GM23338 (cell line): ENCODE data around the gene CAMSAP2. TPM values are rescaled to one million over a fixed set of nuclear protein-coding genes. Genes with fewer than 3 reads are reported as not detected.

Experiments
- ATAC-seq: fragments of 200-7000 bp; cut with Tn5 transposase; 3 replicates; pipeline ENCODE4 v1.9.1; 2020
- DNase-seq: peaks from one replicate; pipeline ENCODE4 v3.0.0-alpha.2; 2015; ENCODE audit warnings: low spot score
- H2AFZ ChIP-seq: fragments of 200-600 bp; sonication (generic); 2 replicates; pipeline ENCODE4 v1.8.0; 2016; ENCODE audit warnings: antibody characterized with exemption, mild to moderate bottlenecking, moderate library complexity
- H3F3A ChIP-seq: fragments of 200-600 bp; sonication (generic); replicated peaks from 2 replicates; pipeline ENCODE4 v1.8.0; 2017; ENCODE audit warnings: antibody characterized with exemption, mixed run types, low read depth
- H3K27ac ChIP-seq: fragments of 200-600 bp; sonication (generic); 2 replicates; pipeline ENCODE4 v1.6.1; 2016; ENCODE audit warnings: low read depth
- H3K27me3 ChIP-seq: fragments of 200-600 bp; sonication (generic); 2 replicates; pipeline ENCODE4 v1.8.0; 2016; ENCODE audit warnings: mild to moderate bottlenecking, mixed run types, moderate library complexity; ENCODE audit not compliant: insufficient read depth
- H3K36me3 ChIP-seq: fragments of 200-600 bp; sonication (generic); 2 replicates; pipeline ENCODE4 v1.8.0; 2016; ENCODE audit warnings: mild to moderate bottlenecking; ENCODE audit not compliant: insufficient read depth
- H3K4me1 ChIP-seq: fragments of 200-600 bp; sonication (generic); 2 replicates; pipeline ENCODE4 v1.8.0; 2016; ENCODE audit warnings: mild to moderate bottlenecking, moderate library complexity; ENCODE audit not compliant: insufficient read depth
- H3K4me2 ChIP-seq: fragments of 200-600 bp; sonication (generic); 2 replicates; pipeline ENCODE4 v1.7.1; 2017; ENCODE audit warnings: mixed run types
- H3K4me3 ChIP-seq: fragments of 200-600 bp; sonication (generic); 2 replicates; pipeline ENCODE4 v1.6.1; 2016; ENCODE audit warnings: mixed run types
- H3K79me2 ChIP-seq: fragments of 200-600 bp; sonication (generic); replicated peaks from 2 replicates; pipeline ENCODE4 v1.8.0; 2017; ENCODE audit warnings: mild to moderate bottlenecking; ENCODE audit not compliant: insufficient read depth
- H3K9me2 ChIP-seq: fragments of 200-600 bp; sonication (generic); 2 replicates; pipeline ENCODE4 v1.8.0; 2017; ENCODE audit not compliant: insufficient read depth
- H4K20me1 ChIP-seq: fragments of 200-600 bp; sonication (generic); replicated peaks from 2 replicates; pipeline ENCODE4 v1.8.0; 2017; ENCODE audit warnings: mild to moderate bottlenecking; ENCODE audit not compliant: insufficient read depth
- H3K27ac Mint-ChIP-seq: 2 replicates; pipeline ENCODE4 v1.8.0; 2020; ENCODE audit warnings: inconsistent platforms, mild to moderate bottlenecking, moderate library complexity, mixed read lengths
- H3K27me3 Mint-ChIP-seq: 3 replicates; pipeline ENCODE4 v1.8.0; 2022; ENCODE audit warnings: low read depth, mild to moderate bottlenecking, moderate library complexity, mixed read lengths, inconsistent platforms; ENCODE audit not compliant: insufficient read depth, poor library complexity
- H3K36me3 Mint-ChIP-seq: 3 replicates; pipeline ENCODE4 v1.8.0; 2021; ENCODE audit warnings: low read depth, mild to moderate bottlenecking, inconsistent platforms, moderate library complexity, mixed read lengths
- H3K4me1 Mint-ChIP-seq: 3 replicates; pipeline ENCODE4 v1.8.0; 2020; ENCODE audit warnings: mild to moderate bottlenecking, inconsistent platforms, mixed read lengths
- H3K4me3 Mint-ChIP-seq: 3 replicates; pipeline ENCODE4 v1.8.0; 2021; ENCODE audit warnings: moderate library complexity, mild to moderate bottlenecking, inconsistent platforms, mixed read lengths
- H3K9me3 Mint-ChIP-seq: 3 replicates; pipeline ENCODE4 v1.8.0; 2020; ENCODE audit warnings: moderate library complexity, mild to moderate bottlenecking, inconsistent platforms, mixed read lengths
- CREB1 ChIP-seq: fragments of 250-450 bp; sonication (Bioruptor Pico); IDR thresholded peaks from 2 replicates; pipeline ENCODE4 v1.5.0; 2020; ENCODE audit warnings: low read depth, mild to moderate bottlenecking, moderate library complexity
- EZH2 ChIP-seq: fragments of 200-600 bp; sonication (generic); IDR thresholded peaks from one replicate; pipeline ENCODE4 v1.8.0; 2017; ENCODE audit warnings: antibody characterized with exemption, mild to moderate bottlenecking, low read depth; ENCODE audit not compliant: unreplicated experiment
- EZH2phosphoT487 ChIP-seq: fragments of 200-600 bp; sonication (generic); IDR thresholded peaks from one replicate; pipeline ENCODE4 v1.8.1; 2018; ENCODE audit warnings: antibody characterized with exemption; ENCODE audit not compliant: unreplicated experiment
- JUNB ChIP-seq: IDR thresholded peaks from one replicate; pipeline ENCODE4 v1.6.1; 2016; ENCODE audit warnings: antibody characterized with exemption; ENCODE audit not compliant: unreplicated experiment
- NANOG ChIP-seq: IDR thresholded peaks from 2 replicates; pipeline ENCODE4 v1.6.1; 2016; ENCODE audit warnings: antibody characterized with exemption, borderline replicate concordance
- POLR2AphosphoS5 ChIP-seq: IDR thresholded peaks from 2 replicates; pipeline ENCODE4 v1.6.1; 2016; ENCODE audit warnings: antibody characterized with exemption, low read depth
- STAT1 ChIP-seq: IDR thresholded peaks from one replicate; pipeline ENCODE4 v1.6.1; 2016; ENCODE audit warnings: antibody characterized with exemption; ENCODE audit not compliant: unreplicated experiment
- ZNF114 ChIP-seq: fragments of 250-450 bp; sonication (Bioruptor Pico); IDR thresholded peaks from 2 replicates; pipeline ENCODE4 v1.5.0; 2020; ENCODE audit warnings: mild to moderate bottlenecking, moderate library complexity
- ZNF331 ChIP-seq: fragments of 250-450 bp; sonication (Bioruptor Pico); IDR thresholded peaks from 2 replicates; pipeline ENCODE4 v1.5.0; 2020; ENCODE audit warnings: low read depth, mild to moderate bottlenecking, moderate library complexity
- polyA plus RNA-seq: library from polyadenylated mRNA; unstranded; fragments of >200 nt; fragmentation: Nextera tagmentation; extraction: Ambion mirVana; gene quantifications from 2 replicates; pipeline ENCODE4 v1.2.1, GENCODE V29; 2016
- total RNA-seq: library from RNA; depleted of rRNA; stranded (reverse); fragments of >200 nt; shearing (Covaris generic); gene quantifications from 2 replicates; pipeline ENCODE4 v1.2.3, GENCODE V29; 2014
- TF ChIP-seq, protein P1 (sequence below): IDR thresholded peaks from one replicate; pipeline ENCODE4 v1.6.1; 2018; ENCODE audit warnings: antibody characterized with exemption; ENCODE audit not compliant: unreplicated experiment
- TF ChIP-seq, protein P2 (sequence below), 2 experiments: fragments of 200-600 bp in 1 of 2; sonication (generic) in 1 of 2; conservative IDR thresholded peaks; 2 replicates each; pipeline versions ENCODE4 v1.5.1 to v1.6.1; 2016 to 2017; ENCODE audit warnings: antibody characterized with exemption in 2 of 2, low read depth in 2 of 2, mild to moderate bottlenecking in 2 of 2, moderate library complexity in 1 of 2
- TF ChIP-seq, protein P3 (sequence below): IDR thresholded peaks from 2 replicates; pipeline ENCODE4 v1.6.1; 2016; ENCODE audit warnings: antibody characterized with exemption
- TF ChIP-seq, protein P4 (sequence below): fragments of 250-450 bp; sonication (Bioruptor Pico); IDR thresholded peaks from 2 replicates; pipeline ENCODE4 v1.5.0; 2020; ENCODE audit warnings: mild to moderate bottlenecking, moderate library complexity

Gene CAMSAP2
- total and polyA plus RNA-seq, 2 experiments from 2014 or later = 9.1 to 21.3 TPM

DNA sequence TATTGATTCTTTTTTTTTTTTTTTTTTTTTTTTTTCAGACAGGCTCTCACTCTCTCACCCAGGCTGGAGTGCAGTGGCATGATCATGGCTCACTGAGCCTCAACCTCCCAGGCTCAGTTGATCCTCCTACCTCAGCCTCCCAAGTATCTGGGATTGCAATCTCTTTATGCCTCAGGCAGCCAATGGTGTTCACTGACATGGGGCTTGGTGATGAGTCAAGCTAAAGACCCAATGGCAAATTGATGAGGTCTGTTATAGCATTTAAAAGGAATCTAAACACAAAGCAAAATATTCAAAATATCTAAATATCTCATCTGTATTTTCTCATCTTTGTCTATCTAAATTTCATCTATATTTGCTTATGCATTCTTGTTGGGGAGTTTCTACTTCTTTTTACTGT, 30.5 kb upstream of the CAMSAP2 start:
- H3K27ac ChIP-seq = no peak overlapping the region
- H3K36me3 ChIP-seq = no peaks in the 10 kb centered on the region
- no peaks in the 10 kb centered on the region for H3K4me1 Mint-ChIP-seq
- H4K20me1 ChIP-seq = no peaks in the 10 kb centered on the region
- no peaks in the 10 kb centered on the region for H3K4me1 ChIP-seq
- H3K79me2 ChIP-seq = no peaks in the 10 kb centered on the region
- H3K9me3 Mint-ChIP-seq = no peaks in the 10 kb centered on the region
- ATAC-seq (no peak), DNase-seq (no peak)
- no peak overlapping the region for H3K4me3 ChIP-seq
- H3F3A ChIP-seq = no peaks in the 10 kb centered on the region
- H3K27me3 ChIP-seq = no peaks in the 10 kb centered on the region
- H3K9me2 ChIP-seq = no peaks in the 10 kb centered on the region
- no peaks in the 10 kb centered on the region for H3K36me3 Mint-ChIP-seq
- H3K27me3 Mint-ChIP-seq = peaks cover 3% of the 10 kb centered on the region
- no peak overlapping the region for H3K4me2 ChIP-seq
- no peak overlapping the region for H3K4me3 Mint-ChIP-seq
- no peak overlapping the region for H2AFZ ChIP-seq
- no peak overlapping the region for H3K27ac Mint-ChIP-seq
- TF ChIP-seq, protein P1, sequence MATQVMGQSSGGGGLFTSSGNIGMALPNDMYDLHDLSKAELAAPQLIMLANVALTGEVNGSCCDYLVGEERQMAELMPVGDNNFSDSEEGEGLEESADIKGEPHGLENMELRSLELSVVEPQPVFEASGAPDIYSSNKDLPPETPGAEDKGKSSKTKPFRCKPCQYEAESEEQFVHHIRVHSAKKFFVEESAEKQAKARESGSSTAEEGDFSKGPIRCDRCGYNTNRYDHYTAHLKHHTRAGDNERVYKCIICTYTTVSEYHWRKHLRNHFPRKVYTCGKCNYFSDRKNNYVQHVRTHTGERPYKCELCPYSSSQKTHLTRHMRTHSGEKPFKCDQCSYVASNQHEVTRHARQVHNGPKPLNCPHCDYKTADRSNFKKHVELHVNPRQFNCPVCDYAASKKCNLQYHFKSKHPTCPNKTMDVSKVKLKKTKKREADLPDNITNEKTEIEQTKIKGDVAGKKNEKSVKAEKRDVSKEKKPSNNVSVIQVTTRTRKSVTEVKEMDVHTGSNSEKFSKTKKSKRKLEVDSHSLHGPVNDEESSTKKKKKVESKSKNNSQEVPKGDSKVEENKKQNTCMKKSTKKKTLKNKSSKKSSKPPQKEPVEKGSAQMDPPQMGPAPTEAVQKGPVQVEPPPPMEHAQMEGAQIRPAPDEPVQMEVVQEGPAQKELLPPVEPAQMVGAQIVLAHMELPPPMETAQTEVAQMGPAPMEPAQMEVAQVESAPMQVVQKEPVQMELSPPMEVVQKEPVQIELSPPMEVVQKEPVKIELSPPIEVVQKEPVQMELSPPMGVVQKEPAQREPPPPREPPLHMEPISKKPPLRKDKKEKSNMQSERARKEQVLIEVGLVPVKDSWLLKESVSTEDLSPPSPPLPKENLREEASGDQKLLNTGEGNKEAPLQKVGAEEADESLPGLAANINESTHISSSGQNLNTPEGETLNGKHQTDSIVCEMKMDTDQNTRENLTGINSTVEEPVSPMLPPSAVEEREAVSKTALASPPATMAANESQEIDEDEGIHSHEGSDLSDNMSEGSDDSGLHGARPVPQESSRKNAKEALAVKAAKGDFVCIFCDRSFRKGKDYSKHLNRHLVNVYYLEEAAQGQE = no peak
- TF ChIP-seq NANOG = no peak
- TF ChIP-seq, protein P2, sequence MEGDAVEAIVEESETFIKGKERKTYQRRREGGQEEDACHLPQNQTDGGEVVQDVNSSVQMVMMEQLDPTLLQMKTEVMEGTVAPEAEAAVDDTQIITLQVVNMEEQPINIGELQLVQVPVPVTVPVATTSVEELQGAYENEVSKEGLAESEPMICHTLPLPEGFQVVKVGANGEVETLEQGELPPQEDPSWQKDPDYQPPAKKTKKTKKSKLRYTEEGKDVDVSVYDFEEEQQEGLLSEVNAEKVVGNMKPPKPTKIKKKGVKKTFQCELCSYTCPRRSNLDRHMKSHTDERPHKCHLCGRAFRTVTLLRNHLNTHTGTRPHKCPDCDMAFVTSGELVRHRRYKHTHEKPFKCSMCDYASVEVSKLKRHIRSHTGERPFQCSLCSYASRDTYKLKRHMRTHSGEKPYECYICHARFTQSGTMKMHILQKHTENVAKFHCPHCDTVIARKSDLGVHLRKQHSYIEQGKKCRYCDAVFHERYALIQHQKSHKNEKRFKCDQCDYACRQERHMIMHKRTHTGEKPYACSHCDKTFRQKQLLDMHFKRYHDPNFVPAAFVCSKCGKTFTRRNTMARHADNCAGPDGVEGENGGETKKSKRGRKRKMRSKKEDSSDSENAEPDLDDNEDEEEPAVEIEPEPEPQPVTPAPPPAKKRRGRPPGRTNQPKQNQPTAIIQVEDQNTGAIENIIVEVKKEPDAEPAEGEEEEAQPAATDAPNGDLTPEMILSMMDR (conservative IDR thresholded peaks at IDR 0.05; ENCODE audit: low read depth in 2 of 2) = no peak
- TF ChIP-seq ZNF331 (CRISPR knock-in tag) = no peak
- TF ChIP-seq POLR2AphosphoS5 = no peak
- TF ChIP-seq ZNF114 (CRISPR knock-in tag) = no peak
- TF ChIP-seq, protein P3, sequence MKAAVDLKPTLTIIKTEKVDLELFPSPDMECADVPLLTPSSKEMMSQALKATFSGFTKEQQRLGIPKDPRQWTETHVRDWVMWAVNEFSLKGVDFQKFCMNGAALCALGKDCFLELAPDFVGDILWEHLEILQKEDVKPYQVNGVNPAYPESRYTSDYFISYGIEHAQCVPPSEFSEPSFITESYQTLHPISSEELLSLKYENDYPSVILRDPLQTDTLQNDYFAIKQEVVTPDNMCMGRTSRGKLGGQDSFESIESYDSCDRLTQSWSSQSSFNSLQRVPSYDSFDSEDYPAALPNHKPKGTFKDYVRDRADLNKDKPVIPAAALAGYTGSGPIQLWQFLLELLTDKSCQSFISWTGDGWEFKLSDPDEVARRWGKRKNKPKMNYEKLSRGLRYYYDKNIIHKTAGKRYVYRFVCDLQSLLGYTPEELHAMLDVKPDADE = no peak
- TF ChIP-seq STAT1 = no peak
- TF ChIP-seq EZH2phosphoT487 = no peak
- TF ChIP-seq, protein P4, sequence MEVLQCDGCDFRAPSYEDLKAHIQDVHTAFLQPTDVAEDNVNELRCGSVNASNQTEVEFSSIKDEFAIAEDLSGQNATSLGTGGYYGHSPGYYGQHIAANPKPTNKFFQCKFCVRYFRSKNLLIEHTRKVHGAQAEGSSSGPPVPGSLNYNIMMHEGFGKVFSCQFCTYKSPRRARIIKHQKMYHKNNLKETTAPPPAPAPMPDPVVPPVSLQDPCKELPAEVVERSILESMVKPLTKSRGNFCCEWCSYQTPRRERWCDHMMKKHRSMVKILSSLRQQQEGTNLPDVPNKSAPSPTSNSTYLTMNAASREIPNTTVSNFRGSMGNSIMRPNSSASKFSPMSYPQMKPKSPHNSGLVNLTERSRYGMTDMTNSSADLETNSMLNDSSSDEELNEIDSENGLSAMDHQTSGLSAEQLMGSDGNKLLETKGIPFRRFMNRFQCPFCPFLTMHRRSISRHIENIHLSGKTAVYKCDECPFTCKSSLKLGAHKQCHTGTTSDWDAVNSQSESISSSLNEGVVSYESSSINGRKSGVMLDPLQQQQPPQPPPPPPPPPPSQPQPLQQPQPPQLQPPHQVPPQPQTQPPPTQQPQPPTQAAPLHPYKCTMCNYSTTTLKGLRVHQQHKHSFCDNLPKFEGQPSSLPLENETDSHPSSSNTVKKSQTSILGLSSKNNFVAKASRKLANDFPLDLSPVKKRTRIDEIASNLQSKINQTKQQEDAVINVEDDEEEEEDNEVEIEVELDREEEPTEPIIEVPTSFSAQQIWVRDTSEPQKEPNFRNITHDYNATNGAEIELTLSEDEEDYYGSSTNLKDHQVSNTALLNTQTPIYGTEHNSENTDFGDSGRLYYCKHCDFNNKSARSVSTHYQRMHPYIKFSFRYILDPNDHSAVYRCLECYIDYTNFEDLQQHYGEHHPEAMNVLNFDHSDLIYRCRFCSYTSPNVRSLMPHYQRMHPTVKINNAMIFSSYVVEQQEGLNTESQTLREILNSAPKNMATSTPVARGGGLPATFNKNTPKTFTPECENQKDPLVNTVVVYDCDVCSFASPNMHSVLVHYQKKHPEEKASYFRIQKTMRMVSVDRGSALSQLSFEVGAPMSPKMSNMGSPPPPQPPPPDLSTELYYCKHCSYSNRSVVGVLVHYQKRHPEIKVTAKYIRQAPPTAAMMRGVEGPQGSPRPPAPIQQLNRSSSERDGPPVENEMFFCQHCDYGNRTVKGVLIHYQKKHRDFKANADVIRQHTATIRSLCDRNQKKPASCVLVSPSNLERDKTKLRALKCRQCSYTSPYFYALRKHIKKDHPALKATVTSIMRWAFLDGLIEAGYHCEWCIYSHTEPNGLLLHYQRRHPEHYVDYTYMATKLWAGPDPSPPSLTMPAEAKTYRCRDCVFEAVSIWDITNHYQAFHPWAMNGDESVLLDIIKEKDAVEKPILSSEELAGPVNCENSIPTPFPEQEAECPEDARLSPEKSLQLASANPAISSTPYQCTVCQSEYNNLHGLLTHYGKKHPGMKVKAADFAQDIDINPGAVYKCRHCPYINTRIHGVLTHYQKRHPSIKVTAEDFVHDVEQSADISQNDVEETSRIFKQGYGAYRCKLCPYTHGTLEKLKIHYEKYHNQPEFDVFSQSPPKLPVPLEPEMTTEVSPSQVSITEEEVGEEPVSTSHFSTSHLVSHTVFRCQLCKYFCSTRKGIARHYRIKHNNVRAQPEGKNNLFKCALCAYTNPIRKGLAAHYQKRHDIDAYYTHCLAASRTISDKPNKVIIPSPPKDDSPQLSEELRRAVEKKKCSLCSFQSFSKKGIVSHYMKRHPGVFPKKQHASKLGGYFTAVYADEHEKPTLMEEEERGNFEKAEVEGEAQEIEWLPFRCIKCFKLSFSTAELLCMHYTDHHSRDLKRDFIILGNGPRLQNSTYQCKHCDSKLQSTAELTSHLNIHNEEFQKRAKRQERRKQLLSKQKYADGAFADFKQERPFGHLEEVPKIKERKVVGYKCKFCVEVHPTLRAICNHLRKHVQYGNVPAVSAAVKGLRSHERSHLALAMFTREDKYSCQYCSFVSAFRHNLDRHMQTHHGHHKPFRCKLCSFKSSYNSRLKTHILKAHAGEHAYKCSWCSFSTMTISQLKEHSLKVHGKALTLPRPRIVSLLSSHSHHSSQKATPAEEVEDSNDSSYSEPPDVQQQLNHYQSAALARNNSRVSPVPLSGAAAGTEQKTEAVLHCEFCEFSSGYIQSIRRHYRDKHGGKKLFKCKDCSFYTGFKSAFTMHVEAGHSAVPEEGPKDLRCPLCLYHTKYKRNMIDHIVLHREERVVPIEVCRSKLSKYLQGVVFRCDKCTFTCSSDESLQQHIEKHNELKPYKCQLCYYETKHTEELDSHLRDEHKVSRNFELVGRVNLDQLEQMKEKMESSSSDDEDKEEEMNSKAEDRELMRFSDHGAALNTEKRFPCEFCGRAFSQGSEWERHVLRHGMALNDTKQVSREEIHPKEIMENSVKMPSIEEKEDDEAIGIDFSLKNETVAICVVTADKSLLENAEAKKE (CRISPR knock-in tag) = no peak
- TF ChIP-seq EZH2 = no peak
- no peak for TF ChIP-seq JUNB
- TF ChIP-seq CREB1 (CRISPR knock-in tag) = no peak
